ENCODE measurements around the gene OTOS. TPM values are rescaled to one million over a fixed set of nuclear protein-coding genes. Genes with fewer than 3 reads are reported as not detected.

The OTOS gene
- total and polyA plus RNA-seq, 9 of the 15 experiments (the other 6 are each of a cell fraction or from before 2014, with no cell fraction given) = not detected

DNA sequence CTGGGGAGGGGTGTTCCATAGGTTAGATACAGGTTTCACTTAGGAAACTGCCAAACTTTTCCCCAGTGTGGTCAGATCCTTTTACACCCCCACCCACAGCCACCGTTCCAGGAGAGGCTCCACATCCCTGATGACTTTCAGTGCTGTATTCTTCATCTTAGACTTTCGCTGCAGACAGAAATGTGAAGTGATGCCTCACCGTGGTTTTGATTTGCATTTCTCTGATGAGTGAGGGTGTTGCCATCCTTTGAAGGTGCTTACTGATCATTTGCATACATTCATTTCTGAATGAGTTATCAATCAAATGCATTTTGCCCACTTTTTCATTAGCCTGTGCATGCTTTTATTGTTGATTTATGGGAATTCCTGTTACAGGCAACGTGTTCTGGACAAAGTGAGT is 19.3 kb downstream of the OTOS start:
- Histone ChIP-seq H2AFZ (ENCODE audit: low read depth, low read length) (no peak overlapping the region), H3K36me3 (ENCODE audit: control insufficient read depth, insufficient read depth, low read length) (no peaks in the 10 kb centered on the region), H3K9ac (ENCODE audit: insufficient read depth in 1 of 2, low read depth in 2 of 2, low read length in 2 of 2) (no peak overlapping the region), H3K9me3 (replicated peaks; ENCODE audit: control insufficient read depth, insufficient read depth, low read depth, low read length) (no peaks in the 10 kb centered on the region), H3K9me1 (ENCODE audit: control insufficient read depth, insufficient read depth, low read length) (no peaks in the 10 kb centered on the region), H3K4me1 (replicated peaks in 1 of 2; ENCODE audit: control insufficient read depth in 2 of 2, insufficient read depth in 2 of 2, low read length in 2 of 2) (no peaks in the 10 kb centered on the region), H3K27me3 (ENCODE audit: control insufficient read depth in 2 of 2, insufficient read depth in 2 of 2, low read length in 2 of 2) (no peaks in the 10 kb centered on the region; a peak in 1 of 5 replicates), H3K27ac (ENCODE audit: extremely low read depth, low read depth, low read length) (no peak overlapping the region), H4K20me1 (replicated peaks; ENCODE audit: control insufficient read depth, insufficient read depth, low read length) (no peaks in the 10 kb centered on the region), H3K4me3 (no peak overlapping the region), H3K79me2 (ENCODE audit: control insufficient read depth, insufficient read depth, low read length) (no peaks in the 10 kb centered on the region), H3K4me2 (ENCODE audit: insufficient read depth, low read length) (no peak overlapping the region)
- ChIA-PET POLR2A (no interaction called here), CTCF (ENCODE audit: low intra/inter-chr PET ratio) (no interaction called here)
- ATAC-seq (no peak), FAIRE-seq (no peak), DNase-seq (ENCODE audit: extremely low read depth in 1 of 4, low spot score in 3 of 4) (no peak)
- 0% methylated on average over 4 of the region's 4 CpGs for WGBS (ENCODE audit: insufficient coverage, low coverage, missing lambda C conversion rate)
- TF ChIP-seq DACH1 (IDR thresholded peaks at IDR 0.05; ENCODE audit: partially characterized antibody) (no peak), GATAD2B (IDR thresholded peaks at IDR 0.05; ENCODE audit: borderline replicate concordance) (no peak), KAT7 (CRISPR knock-in tag; IDR thresholded peaks at IDR 0.05; ENCODE audit: borderline replicate concordance) (no peak), POLR3G (IDR thresholded peaks at IDR 0.05; ENCODE audit: extremely low read depth, insufficient read length, insufficient replicate concordance) (no peak), ZNF77 (CRISPR knock-in tag; IDR thresholded peaks at IDR 0.05) (no peak), CTCFL (IDR thresholded peaks at IDR 0.05; ENCODE audit: borderline replicate concordance, insufficient read depth, low read depth, low read length, poor library complexity, severe bottlenecking) (no peak), FOS (IDR thresholded peaks at IDR 0.05; ENCODE audit: extremely low read depth, insufficient read length) (no peak), KLF16 (IDR thresholded peaks at IDR 0.05) (no peak)
- no TSS peak for BruUV-seq (replicated peaks)
- intact Hi-C loops (cut with micrococcal nuclease) (no loop called here), in situ Hi-C loops (cut with MboI) (no loop called here)
